ENCODE results near the gene PARPBP. TPM values are rescaled to one million over a fixed set of nuclear protein-coding genes. Genes with fewer than 3 reads are reported as not detected.

The PARPBP gene
- total and polyA plus RNA-seq, 2 of the 8 experiments (the other 6 are each of a cell fraction or from before 2014, with no cell fraction given): 10.9 to 38.1 TPM

DNA sequence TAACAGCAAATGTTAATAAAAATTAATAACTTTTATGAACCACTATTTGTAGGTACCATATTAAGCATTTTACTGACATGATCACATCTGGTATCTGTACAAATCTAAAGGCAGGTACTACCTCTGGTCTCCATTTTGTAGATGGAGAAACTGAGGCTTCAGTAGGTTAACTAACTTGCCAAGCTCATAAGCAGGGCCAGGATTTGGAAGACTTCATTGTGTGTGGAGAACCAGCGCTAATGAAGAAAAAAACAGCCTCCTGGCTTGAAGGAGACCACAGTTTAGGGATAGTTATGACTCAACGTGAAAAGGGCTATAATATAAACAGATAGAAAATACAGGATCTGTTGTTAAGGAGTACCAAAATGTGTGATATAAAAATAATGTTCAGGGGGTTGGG lies 1.1 kb upstream of the PARPBP start:
- ChIA-PET CTCF (ENCODE audit: partially characterized antibody) (interaction anchor here (1.4 kb wide), 1 partner anchor 23 kb away, joined by 3 read pairs; no protein-coding TSS in a partner anchor), POLR2A (ENCODE audit: partially characterized antibody) (interaction anchor here (1.9 kb wide), 1 partner anchor 9 kb away, joined by 4 read pairs; no protein-coding TSS in a partner anchor)
- WGBS, 2 experiments (ENCODE audit: extremely low coverage in 1 of 2, insufficient coverage in 1 of 2, insufficient read length in 1 of 2, insufficient replicate concordance in 2 of 2, low coverage in 1 of 2, low lambda C conversion rate in 2 of 2, missing lambda C conversion rate in 1 of 2): 90% methylated on average over 2 of the region's 2 CpGs; no CpG with 5 or more reads in 1 of the 2 experiments
- no peaks in the 10 kb centered on the region for H3K27me3 ChIP-seq (replicated peaks in 1 of 4; ENCODE audit: control insufficient read depth in 3 of 4, extremely low read depth in 1 of 4, insufficient read depth in 3 of 4, low read length in 3 of 4)
- FAIRE-seq (no peak), DNase-seq (ENCODE audit: low read depth in 1 of 2, low spot score in 2 of 2) (no peak)
- no peak overlapping the region for H2BK5ac ChIP-seq (ENCODE audit: low read depth, low read length)
- no peak overlapping the region for H3K14ac ChIP-seq (ENCODE audit: insufficient read length)
- H3K56ac ChIP-seq (replicated peaks; ENCODE audit: insufficient read length, low read depth, low read length): no peak overlapping the region
- no peak overlapping the region for H4K8ac ChIP-seq (ENCODE audit: extremely low read depth, insufficient read depth, low read length)
- peaks cover 2 to 21% (median 7%) of the 10 kb centered on the region in 4 experiments; a peak in 5 of 8 replicates for H3K36me3 ChIP-seq (ENCODE audit: control insufficient read depth in 2 of 4, insufficient read depth in 4 of 4, low read length in 3 of 4)
- 0 out of 2 replicates have a peak, but pooled peaks cover 12% of the 10 kb centered on the region for H3K23me2 ChIP-seq (ENCODE audit: low read depth, low read length)
- H2AK5ac ChIP-seq (ENCODE audit: low read depth, low read length): no peak overlapping the region
- H3K79me1 ChIP-seq (ENCODE audit: low read depth, low read length): 0 out of 2 replicates have a peak, but pooled peaks cover 4% of the 10 kb centered on the region
- no peak overlapping the region for H3K9ac ChIP-seq (replicated peaks in 1 of 4; ENCODE audit: extremely low read depth in 1 of 4, low read depth in 3 of 4, low read length in 3 of 4)
- no peak overlapping the region for H2BK15ac ChIP-seq (ENCODE audit: low read length)
- peak overlapping the region; percentile 78 to 87 for H3K4me2 ChIP-seq (ENCODE audit: insufficient read depth in 1 of 2, low read depth in 2 of 2, low read length in 2 of 2)
- H3K27ac ChIP-seq (ENCODE audit: low read depth, low read length): no peak overlapping the region
- H3K23ac ChIP-seq (ENCODE audit: insufficient read length): no peak overlapping the region
- peaks cover 5 to 46% of the 10 kb centered on the region in 2 experiments for H3K79me2 ChIP-seq (ENCODE audit: control insufficient read depth in 1 of 2, insufficient read depth in 2 of 2, low read length in 2 of 2)
- H3K18ac ChIP-seq (ENCODE audit: extremely low read depth, low read length): no peak overlapping the region
- H2BK120ac ChIP-seq (replicated peaks; ENCODE audit: low read depth, low read length): no peak overlapping the region
- peaks cover 2% of the 10 kb centered on the region in 2 experiments for H4K20me1 ChIP-seq (replicated peaks in 1 of 2; ENCODE audit: control insufficient read depth in 1 of 2, insufficient read depth in 2 of 2, low read length in 2 of 2)
- no peak overlapping the region for H4K5ac ChIP-seq (ENCODE audit: insufficient read length, low read depth, low read length)
- TF ChIP-seq POU5F1 (IDR thresholded peaks at IDR 0.05; ENCODE audit: low read depth, low read length) (no peak), SRF (IDR thresholded peaks at IDR 0.05; ENCODE audit: low read depth, low read length) (no peak), EZH2 (IDR thresholded peaks at IDR 0.05; ENCODE audit: low read depth, low read length, severe bottlenecking) (no peak)
- TF ChIP-seq, protein P1, sequence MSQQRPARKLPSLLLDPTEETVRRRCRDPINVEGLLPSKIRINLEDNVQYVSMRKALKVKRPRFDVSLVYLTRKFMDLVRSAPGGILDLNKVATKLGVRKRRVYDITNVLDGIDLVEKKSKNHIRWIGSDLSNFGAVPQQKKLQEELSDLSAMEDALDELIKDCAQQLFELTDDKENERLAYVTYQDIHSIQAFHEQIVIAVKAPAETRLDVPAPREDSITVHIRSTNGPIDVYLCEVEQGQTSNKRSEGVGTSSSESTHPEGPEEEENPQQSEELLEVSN (IDR thresholded peaks at IDR 0.05): no peak
- no peaks in the 10 kb centered on the region for H3K9me3 ChIP-seq (ENCODE audit: insufficient read depth in 2 of 2, low read depth in 1 of 2, low read length in 1 of 2)
- H2AFZ ChIP-seq (ENCODE audit: low read length): no peak overlapping the region
- H3K4me3 ChIP-seq (ENCODE audit: extremely low read depth in 1 of 4, insufficient read depth in 2 of 4, low read depth in 3 of 4, low read length in 4 of 4): peak overlapping the region in 2 of 4 experiments; percentile 74 to 99; a peak in 5 of 8 replicates
- no peak overlapping the region for H4K91ac ChIP-seq (replicated peaks; ENCODE audit: insufficient read length, low read length)
- no peak overlapping the region for H3K4ac ChIP-seq (replicated peaks; ENCODE audit: insufficient read length, low read depth, low read length)
- peaks cover 0 to 4% (median 3%) of the 10 kb centered on the region in 4 experiments; a peak in 3 of 7 replicates for H3K4me1 ChIP-seq (replicated peaks in 1 of 4; ENCODE audit: control insufficient read depth in 3 of 4, insufficient read depth in 4 of 4, low read length in 3 of 4)
- no peak overlapping the region for H2BK12ac ChIP-seq (ENCODE audit: low read depth, low read length)
- no peak overlapping the region for H2BK20ac ChIP-seq (ENCODE audit: low read length)
